Measurements from ENCODE around the gene TTC6.

TTC6 gene

DNA sequence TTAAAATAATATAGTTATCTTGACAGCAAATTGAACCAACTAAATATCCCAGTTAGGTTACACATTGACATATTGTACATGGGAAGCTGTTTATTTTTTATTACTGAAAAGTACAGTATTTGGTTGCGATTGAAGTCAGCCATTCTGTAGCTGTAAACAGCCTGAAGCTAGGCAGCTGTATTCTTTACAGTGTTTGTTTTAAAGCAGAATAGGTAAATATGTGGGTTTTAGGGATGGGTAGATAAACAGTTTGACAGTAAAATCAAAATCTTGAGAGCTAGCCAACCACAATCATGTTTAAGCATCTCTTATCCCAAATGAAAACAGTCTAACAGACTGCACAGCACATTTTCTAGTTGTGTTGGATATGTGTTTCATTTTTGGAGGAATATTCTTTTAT lies 45.7 kb downstream of the TTC6 start:
- Histone ChIP-seq H3K36me3 (ENCODE audit: control insufficient read depth, insufficient read depth, low read length) (no peaks in the 10 kb centered on the region), H3K9me3 (ENCODE audit: control insufficient read depth, low read length) (no peaks in the 10 kb centered on the region), H3K4me1 (ENCODE audit: control insufficient read depth, insufficient read depth, low read length, poor library complexity, severe bottlenecking) (no peaks in the 10 kb centered on the region), H3K4me3 (ENCODE audit: extremely low read depth, insufficient read depth, low read length, poor library complexity, severe bottlenecking) (no peak overlapping the region), H3K27ac (ENCODE audit: low read depth, low read length, severe bottlenecking) (no peak overlapping the region)
- 88 to 100% methylated on average over 1 of the region's 1 CpG for WGBS, 2 experiments (ENCODE audit: insufficient coverage in 2 of 2)

GRCh38 chr14:37642125-37642524 lies 46.7 kb downstream of the TTC6 start:
- no peak overlapping the region for H3K4me3 ChIP-seq (ENCODE audit: extremely low read depth, insufficient read depth, low read length, poor library complexity, severe bottlenecking)
- no peak overlapping the region for H3K27ac ChIP-seq (ENCODE audit: low read depth, low read length, severe bottlenecking)
- no peaks in the 10 kb centered on the region for H3K4me1 ChIP-seq (ENCODE audit: control insufficient read depth, insufficient read depth, low read length, poor library complexity, severe bottlenecking)
- WGBS, 2 experiments (ENCODE audit: insufficient coverage in 2 of 2): 88% methylated on average over 2 of the region's 3 CpGs; no CpG with 5 or more reads in 1 of the 2 experiments
- H3K9me3 ChIP-seq (ENCODE audit: control insufficient read depth, low read length): no peaks in the 10 kb centered on the region
- no peaks in the 10 kb centered on the region for H3K36me3 ChIP-seq (ENCODE audit: control insufficient read depth, insufficient read depth, low read length)

GRCh38 chr14:37643701-37644100 lies 48.3 kb downstream of the TTC6 start:
- WGBS, 2 experiments (ENCODE audit: insufficient coverage in 2 of 2): 86 to 94% methylated on average over 1 to 3 of the region's 4 CpGs
- Histone ChIP-seq H3K27ac (ENCODE audit: low read depth, low read length, severe bottlenecking) (no peak overlapping the region), H3K36me3 (ENCODE audit: control insufficient read depth, insufficient read depth, low read length) (no peaks in the 10 kb centered on the region), H3K4me3 (ENCODE audit: extremely low read depth, insufficient read depth, low read length, poor library complexity, severe bottlenecking) (no peak overlapping the region), H3K4me1 (ENCODE audit: control insufficient read depth, insufficient read depth, low read length, poor library complexity, severe bottlenecking) (no peaks in the 10 kb centered on the region), H3K9me3 (ENCODE audit: control insufficient read depth, low read length) (no peaks in the 10 kb centered on the region)

Measured in mesodermal cell (in vitro differentiated cells).